Smooth muscle cell (in vitro differentiated cells): ENCODE data around the gene PSMD14. TPM values are rescaled to one million over a fixed set of nuclear protein-coding genes. Genes with fewer than 3 reads are reported as not detected.
A peak's percentile ranks its signal among the peaks of the same experiment; 100 is the strongest.
"Not testable (repeated sequence)": the region's sequence is repeated elsewhere in the genome, so short reads cannot be mapped to it uniquely, and the experiment has no call there.

Experiments
- DNase-seq: peaks from one replicate; lab custom pipeline; 2025; ENCODE audit not compliant: unreplicated experiment; lab: John Stamatoyannopoulos, UW
- H2AFZ ChIP-seq: fragments of 200-600 bp; sonication (generic); 2 replicates; pipeline ENCODE4 v1.6.0; 2016; ENCODE audit warnings: antibody characterized with exemption, low read depth, mild to moderate bottlenecking
- H3F3A ChIP-seq: fragments of 200-600 bp; sonication (generic); 2 replicates; pipeline ENCODE4 v1.6.0; 2017; ENCODE audit warnings: antibody characterized with exemption, low read depth
- H3K27ac ChIP-seq: fragments of 200-600 bp; sonication (generic); 2 replicates; pipeline ENCODE4 v1.5.1; 2016; ENCODE audit warnings: low read depth, mild to moderate bottlenecking
- H3K27me3 ChIP-seq: fragments of 200-600 bp; sonication (generic); 2 replicates; pipeline ENCODE4 v1.6.1; 2016; ENCODE audit warnings: low read depth, mild to moderate bottlenecking
- H3K36me3 ChIP-seq: fragments of 200-600 bp; sonication (generic); 2 replicates; pipeline ENCODE4 v1.5.1; 2016; ENCODE audit warnings: low read depth
- H3K4me1 ChIP-seq: fragments of 200-600 bp; sonication (generic); 2 replicates; pipeline ENCODE4 v1.5.1; 2016; ENCODE audit warnings: low read depth
- H3K4me2 ChIP-seq: fragments of 200-600 bp; sonication (generic); 2 replicates; pipeline ENCODE4 v1.6.0; 2016; ENCODE audit warnings: mild to moderate bottlenecking
- H3K4me3 ChIP-seq: fragments of 200-600 bp; sonication (generic); 2 replicates; pipeline ENCODE4 v1.5.1; 2016; ENCODE audit warnings: mild to moderate bottlenecking
- H3K79me2 ChIP-seq: fragments of 200-600 bp; sonication (generic); 2 replicates; pipeline ENCODE4 v1.6.0; 2016; ENCODE audit warnings: low read depth, mild to moderate bottlenecking
- H3K9ac ChIP-seq: fragments of 200-600 bp; sonication (generic); 2 replicates; pipeline ENCODE4 v1.6.0; 2016; ENCODE audit warnings: low read depth
- H3K9me3 ChIP-seq: fragments of 200-600 bp; sonication (generic); replicated peaks from 2 replicates; pipeline ENCODE4 v1.5.1; 2016; ENCODE audit warnings: low read depth
- H4K20me1 ChIP-seq: fragments of 200-600 bp; sonication (generic); 2 replicates; pipeline ENCODE4 v1.6.0; 2016; ENCODE audit warnings: low read depth
- CTCF ChIP-seq: fragments of 200-600 bp; sonication (generic); IDR thresholded peaks from 2 replicates; pipeline ENCODE4 v1.5.1; 2017; ENCODE audit warnings: borderline replicate concordance, mild to moderate bottlenecking, antibody characterized with exemption; ENCODE audit not compliant: insufficient read depth, poor library complexity, severe bottlenecking
- WGBS: methylation state at CpG from one replicate; pipeline ENCODE4 v1.1.7; 2016; ENCODE audit warnings: low lambda C conversion rate; 5-methylcytosine and 5-hydroxymethylcytosine counted together
- polyA plus RNA-seq: library from polyadenylated mRNA; unstranded; fragments of >200 nt; fragmentation: Nextera tagmentation; extraction: Ambion mirVana; gene quantifications from 2 replicates; pipeline ENCODE4 v1.2.1, GENCODE V29; 2016
- total RNA-seq: library from RNA; depleted of rRNA; stranded (reverse); fragments of >200 nt; gene quantifications from 2 replicates; pipeline ENCODE4 v1.2.3, GENCODE V29; 2014

The PSMD14 gene
- total and polyA plus RNA-seq, 2 experiments from 2014 or later = 69.4 to 123 TPM

GRCh38 chr2:161273038-161273760, 35.0 kb upstream of the PSMD14 start:
- Histone ChIP-seq H3K4me3 (no peak overlapping the region), H3K9me3 (no peaks in the 10 kb centered on the region), H3K27me3 (no peaks in the 10 kb centered on the region), H3K27ac (no peak overlapping the region), H3K9ac (no peak overlapping the region), H3K4me2 (no peak overlapping the region), H2AFZ (no peak overlapping the region), H3K4me1 (no peaks in the 10 kb centered on the region), H3K79me2 (no peaks in the 10 kb centered on the region), H4K20me1 (no peaks in the 10 kb centered on the region), H3K36me3 (no peaks in the 10 kb centered on the region), H3F3A (no peaks in the 10 kb centered on the region)
- no peak for DNase-seq
- peak; percentile 68 for TF ChIP-seq CTCF
- 33% methylated on average over 5 of the region's 5 CpGs for WGBS

- not testable (repeated sequence) for H3K4me2 ChIP-seq, H3K4me1 ChIP-seq, DNase-seq, H3K79me2 ChIP-seq, H3K4me3 ChIP-seq, H3K36me3 ChIP-seq, H4K20me1 ChIP-seq, H3K9ac ChIP-seq, H3F3A ChIP-seq, H3K9me3 ChIP-seq, H3K27me3 ChIP-seq, H2AFZ ChIP-seq, H3K27ac ChIP-seq
- WGBS = 64% methylated on average over 11 of the region's 11 CpGs
These were observed 29.5 kb upstream of the PSMD14 start for GRCh38 chr2:161278564-161279229.

- not testable (repeated sequence) for H3K4me1 ChIP-seq, H4K20me1 ChIP-seq, H3K9ac ChIP-seq, DNase-seq, H3K4me3 ChIP-seq, H3K4me2 ChIP-seq, H2AFZ ChIP-seq, H3F3A ChIP-seq, H3K27ac ChIP-seq, H3K79me2 ChIP-seq, H3K27me3 ChIP-seq, H3K36me3 ChIP-seq, H3K9me3 ChIP-seq
- 76% methylated on average over 5 of the region's 5 CpGs for WGBS
These were observed 28.9 kb upstream of the PSMD14 start for GRCh38 chr2:161279230-161279815.

- WGBS = 68% methylated on average over 18 of the region's 18 CpGs
- not testable (repeated sequence) for H3K9ac ChIP-seq, H4K20me1 ChIP-seq, H2AFZ ChIP-seq, DNase-seq, H3K9me3 ChIP-seq, H3K4me1 ChIP-seq, H3K4me3 ChIP-seq, H3K79me2 ChIP-seq, H3F3A ChIP-seq, H3K4me2 ChIP-seq, H3K27me3 ChIP-seq, H3K36me3 ChIP-seq, H3K27ac ChIP-seq
- TF ChIP-seq CTCF = peak; percentile 8
These were observed 27.3 kb upstream of the PSMD14 start for GRCh38 chr2:161280906-161281323.

GRCh38 chr2:161281615-161282310, 26.5 kb upstream of the PSMD14 start:
- H3K4me1 ChIP-seq, H3K79me2 ChIP-seq, DNase-seq, H3K27ac ChIP-seq, H2AFZ ChIP-seq, H3F3A ChIP-seq, H4K20me1 ChIP-seq, H3K4me2 ChIP-seq, H3K9me3 ChIP-seq, H3K9ac ChIP-seq, H3K27me3 ChIP-seq, H3K36me3 ChIP-seq, H3K4me3 ChIP-seq: not testable (repeated sequence)
- 80% methylated on average over 11 of the region's 11 CpGs for WGBS

GRCh38 chr2:161282311-161282644, 25.9 kb upstream of the PSMD14 start:
- H3K79me2 ChIP-seq, DNase-seq, H3K27me3 ChIP-seq, H3F3A ChIP-seq, H2AFZ ChIP-seq, H3K9me3 ChIP-seq, H3K9ac ChIP-seq, H3K36me3 ChIP-seq, H3K4me2 ChIP-seq, H3K4me1 ChIP-seq, H3K4me3 ChIP-seq, H3K27ac ChIP-seq, H4K20me1 ChIP-seq: not testable (repeated sequence)
- WGBS = 95% methylated on average over 9 of the region's 9 CpGs
